HepG2 (cell line): ENCODE results near the gene SERINC5. TPM values are rescaled to one million over a fixed set of nuclear protein-coding genes. Genes with fewer than 3 reads are reported as not detected.

Experiments used
- ARNT2 ChIP-seq: sonication (generic); formaldehyde crosslinking; IDR thresholded peaks from 2 replicates; pipeline ENCODE4 v1.8.0; 2022; ENCODE audit warnings: mild to moderate bottlenecking, low read depth, missing genetic modification reagents, moderate library complexity
- CEBPZ ChIP-seq: IDR thresholded peaks from 2 replicates; pipeline ENCODE4 v1.6.1; 2012; ENCODE audit warnings: low read length, improper control_type of control experiment
- GATA4 ChIP-seq: sonication (generic); IDR thresholded peaks from 2 replicates; pipeline ENCODE4 v1.6.1; 2016; ENCODE audit warnings: antibody characterized with exemption, low read depth, borderline replicate concordance
- HCFC1 ChIP-seq: fragments of 150-350 bp; IDR thresholded peaks from 2 replicates; pipeline ENCODE4 v1.6.1; 2014; ENCODE audit warnings: low read depth, low read length
- HDAC2 ChIP-seq: sonication (generic); formaldehyde crosslinking; IDR thresholded peaks from 2 replicates; pipeline ENCODE4 v1.4.0; 2020; ENCODE audit warnings: missing genetic modification reagents
- HNF1A ChIP-seq, 2 experiments: sonication (generic) in 1 of 2; formaldehyde crosslinking in 1 of 2; IDR thresholded peaks; 2 replicates each; pipeline versions ENCODE4 v1.4.0 to v1.6.1; 2016 to 2020; ENCODE audit warnings: borderline replicate concordance in 1 of 2, low read depth in 1 of 2, mild to moderate bottlenecking in 1 of 2, missing genetic modification reagents in 1 of 2
- TAF1 ChIP-seq: sonication (generic); formaldehyde crosslinking; IDR thresholded peaks from 2 replicates; pipeline ENCODE4 v1.4.0; 2020; ENCODE audit warnings: missing genetic modification reagents
- ZBTB14 ChIP-seq: sonication (generic); formaldehyde crosslinking; IDR thresholded peaks from 2 replicates; pipeline ENCODE4 v1.4.0; 2020; ENCODE audit warnings: missing genetic modification reagents
- ZMYM3 ChIP-seq: sonication (generic); formaldehyde crosslinking; IDR thresholded peaks from 2 replicates; pipeline ENCODE4 v1.5.1; 2020; ENCODE audit warnings: mild to moderate bottlenecking, missing genetic modification reagents
- polyA plus RNA-seq, 8 experiments: library from polyadenylated mRNA; depleted of rRNA in 3 of 8; stranded (reverse) in 7 of 8; unstranded in 1 of 8; fragments of >200 nt; fragmentation: Illumina TruSeq in 4 of 8; extraction: Trizol in 4 of 8; gene quantifications; 2 replicates each; pipeline versions ENCODE4 v1.2.1 to v1.2.3, GENCODE V29; 2011 to 2016; ENCODE audit warnings: low read depth in 4 of 8, missing spikeins in 1 of 8, mixed read lengths in 1 of 8; ENCODE audit not compliant: insufficient read depth in 1 of 8
- total RNA-seq, 5 experiments: library from RNA; depleted of rRNA; stranded (reverse); fragments of >200 nt; fragmentation: Illumina TruSeq; extraction: Trizol; gene quantifications; 2 replicates each; pipeline ENCODE4 v1.2.3, GENCODE V29; 2016; ENCODE audit warnings: low read depth in 1 of 5
- TF ChIP-seq, protein P1 (sequence below): sonication (generic); formaldehyde crosslinking; IDR thresholded peaks from 2 replicates; pipeline ENCODE4 v1.4.0; 2020; ENCODE audit warnings: missing genetic modification reagents

Gene SERINC5
- total and polyA plus RNA-seq, 2 of the 13 experiments (the other 11 are each of a cell fraction or from before 2014, with no cell fraction given) = 17.3 to 22.8 TPM

DNA sequence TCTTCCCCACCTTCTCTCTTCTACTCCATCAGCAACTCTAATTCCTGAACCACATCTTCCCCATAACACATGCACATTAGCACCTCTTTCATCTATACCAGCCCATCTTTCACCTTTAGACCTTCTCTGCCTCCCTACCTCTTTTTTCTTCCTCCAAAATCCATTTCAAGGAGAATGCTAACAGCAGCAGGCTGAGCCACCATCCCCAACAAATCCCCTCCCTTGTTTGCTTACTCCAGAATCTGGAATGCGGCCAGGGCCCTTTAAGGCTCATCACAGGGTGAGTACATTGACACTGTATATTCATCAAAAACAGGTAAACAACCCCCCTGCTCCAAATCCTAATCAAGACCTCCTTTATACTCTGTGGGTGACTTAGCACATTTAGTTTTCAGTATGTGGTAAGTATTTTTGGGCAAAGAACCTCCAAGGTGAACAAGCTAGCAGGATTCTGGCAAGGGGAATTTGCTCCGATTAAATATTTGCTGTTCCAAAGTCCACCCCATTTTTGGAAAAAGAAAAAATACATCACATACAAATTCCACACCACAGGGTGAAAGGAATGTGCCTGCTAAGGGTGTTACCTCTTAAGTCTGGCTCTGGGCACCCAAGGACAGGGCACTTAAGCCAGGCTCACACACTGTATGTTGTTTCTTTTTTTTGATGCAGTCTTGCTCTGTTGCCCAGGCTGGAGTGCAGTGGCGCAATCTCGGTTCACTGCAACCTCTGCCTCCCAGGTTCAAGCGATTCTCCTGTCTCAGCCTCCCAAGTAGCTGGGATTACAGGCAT lies 71.4 kb downstream of the SERINC5 start (continued):
- TF ChIP-seq ZBTB14 (CRISPR knock-in tag) (no peak), GATA4 (no peak), ZMYM3 (CRISPR knock-in tag) (peak; percentile 92), TAF1 (no peak), ARNT2 (CRISPR knock-in tag) (peak; percentile 26), HNF1A (IDR thresholded peaks at IDR 0.05; ENCODE audit: low read depth) (peak; percentile 19; the same call in 1 of the 2 replicates), HNF1A (CRISPR knock-in tag; IDR thresholded peaks at IDR 0.05; ENCODE audit: borderline replicate concordance) (peak; percentile 48; the same call in 1 of the 2 replicates), HDAC2 (CRISPR knock-in tag) (peak; percentile 81), CEBPZ (no peak), HCFC1 (no peak)
- TF ChIP-seq, protein P1, sequence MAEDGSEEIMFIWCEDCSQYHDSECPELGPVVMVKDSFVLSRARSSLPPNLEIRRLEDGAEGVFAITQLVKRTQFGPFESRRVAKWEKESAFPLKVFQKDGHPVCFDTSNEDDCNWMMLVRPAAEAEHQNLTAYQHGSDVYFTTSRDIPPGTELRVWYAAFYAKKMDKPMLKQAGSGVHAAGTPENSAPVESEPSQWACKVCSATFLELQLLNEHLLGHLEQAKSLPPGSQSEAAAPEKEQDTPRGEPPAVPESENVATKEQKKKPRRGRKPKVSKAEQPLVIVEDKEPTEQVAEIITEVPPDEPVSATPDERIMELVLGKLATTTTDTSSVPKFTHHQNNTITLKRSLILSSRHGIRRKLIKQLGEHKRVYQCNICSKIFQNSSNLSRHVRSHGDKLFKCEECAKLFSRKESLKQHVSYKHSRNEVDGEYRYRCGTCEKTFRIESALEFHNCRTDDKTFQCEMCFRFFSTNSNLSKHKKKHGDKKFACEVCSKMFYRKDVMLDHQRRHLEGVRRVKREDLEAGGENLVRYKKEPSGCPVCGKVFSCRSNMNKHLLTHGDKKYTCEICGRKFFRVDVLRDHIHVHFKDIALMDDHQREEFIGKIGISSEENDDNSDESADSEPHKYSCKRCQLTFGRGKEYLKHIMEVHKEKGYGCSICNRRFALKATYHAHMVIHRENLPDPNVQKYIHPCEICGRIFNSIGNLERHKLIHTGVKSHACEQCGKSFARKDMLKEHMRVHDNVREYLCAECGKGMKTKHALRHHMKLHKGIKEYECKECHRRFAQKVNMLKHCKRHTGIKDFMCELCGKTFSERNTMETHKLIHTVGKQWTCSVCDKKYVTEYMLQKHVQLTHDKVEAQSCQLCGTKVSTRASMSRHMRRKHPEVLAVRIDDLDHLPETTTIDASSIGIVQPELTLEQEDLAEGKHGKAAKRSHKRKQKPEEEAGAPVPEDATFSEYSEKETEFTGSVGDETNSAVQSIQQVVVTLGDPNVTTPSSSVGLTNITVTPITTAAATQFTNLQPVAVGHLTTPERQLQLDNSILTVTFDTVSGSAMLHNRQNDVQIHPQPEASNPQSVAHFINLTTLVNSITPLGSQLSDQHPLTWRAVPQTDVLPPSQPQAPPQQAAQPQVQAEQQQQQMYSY = peak; percentile 70; the same call in 1 of the 2 replicates
